ENCODE measurements around the gene PCDHGB5.
"Not testable (repeated sequence)": the region's sequence is repeated elsewhere in the genome, so short reads cannot be mapped to it uniquely, and the experiment has no call there.

DNA sequence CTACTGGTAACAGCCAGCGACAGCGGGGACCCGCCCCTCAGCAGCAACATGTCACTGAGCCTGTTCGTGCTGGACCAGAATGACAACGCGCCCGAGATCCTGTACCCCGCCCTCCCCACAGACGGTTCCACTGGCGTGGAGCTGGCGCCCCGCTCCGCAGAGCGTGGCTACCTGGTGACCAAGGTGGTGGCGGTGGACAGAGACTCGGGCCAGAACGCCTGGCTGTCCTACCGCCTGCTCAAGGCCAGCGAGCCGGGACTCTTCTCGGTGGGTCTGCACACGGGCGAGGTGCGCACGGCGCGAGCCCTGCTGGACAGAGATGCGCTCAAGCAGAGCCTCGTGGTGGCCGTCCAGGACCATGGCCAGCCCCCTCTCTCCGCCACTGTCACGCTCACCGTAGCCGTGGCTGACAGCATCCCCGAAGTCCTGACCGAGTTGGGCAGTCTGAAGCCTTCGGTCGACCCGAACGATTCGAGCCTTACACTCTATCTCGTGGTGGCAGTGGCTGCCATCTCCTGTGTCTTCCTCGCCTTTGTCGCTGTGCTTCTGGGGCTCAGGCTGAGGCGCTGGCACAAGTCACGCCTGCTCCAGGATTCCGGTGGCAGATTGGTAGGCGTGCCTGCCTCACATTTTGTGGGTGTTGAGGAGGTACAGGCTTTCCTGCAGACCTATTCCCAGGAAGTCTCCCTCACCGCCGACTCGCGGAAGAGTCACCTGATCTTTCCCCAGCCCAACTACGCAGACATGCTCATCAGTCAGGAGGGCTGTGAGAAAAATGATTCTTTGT is 3.2 kb upstream of the PCDHGB5 start:
- TF ChIP-seq, protein P1, sequence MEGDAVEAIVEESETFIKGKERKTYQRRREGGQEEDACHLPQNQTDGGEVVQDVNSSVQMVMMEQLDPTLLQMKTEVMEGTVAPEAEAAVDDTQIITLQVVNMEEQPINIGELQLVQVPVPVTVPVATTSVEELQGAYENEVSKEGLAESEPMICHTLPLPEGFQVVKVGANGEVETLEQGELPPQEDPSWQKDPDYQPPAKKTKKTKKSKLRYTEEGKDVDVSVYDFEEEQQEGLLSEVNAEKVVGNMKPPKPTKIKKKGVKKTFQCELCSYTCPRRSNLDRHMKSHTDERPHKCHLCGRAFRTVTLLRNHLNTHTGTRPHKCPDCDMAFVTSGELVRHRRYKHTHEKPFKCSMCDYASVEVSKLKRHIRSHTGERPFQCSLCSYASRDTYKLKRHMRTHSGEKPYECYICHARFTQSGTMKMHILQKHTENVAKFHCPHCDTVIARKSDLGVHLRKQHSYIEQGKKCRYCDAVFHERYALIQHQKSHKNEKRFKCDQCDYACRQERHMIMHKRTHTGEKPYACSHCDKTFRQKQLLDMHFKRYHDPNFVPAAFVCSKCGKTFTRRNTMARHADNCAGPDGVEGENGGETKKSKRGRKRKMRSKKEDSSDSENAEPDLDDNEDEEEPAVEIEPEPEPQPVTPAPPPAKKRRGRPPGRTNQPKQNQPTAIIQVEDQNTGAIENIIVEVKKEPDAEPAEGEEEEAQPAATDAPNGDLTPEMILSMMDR (IDR thresholded peaks at IDR 0.05), result not testable (repeated sequence)
- TF ChIP-seq EZH2, EZH2phosphoT487 (IDR thresholded peaks at IDR 0.05): not testable (repeated sequence)

Data from neural progenitor cell (in vitro differentiated cells).